ENCODE data around the gene RBM33. TPM values are rescaled to one million over a fixed set of nuclear protein-coding genes. Genes with fewer than 3 reads are reported as not detected.

RBM33 gene
- total RNA-seq, 1 experiment from 2014 or later: 61.1 TPM

- no peak for DNase-seq (ENCODE audit: low read depth, low spot score)
- POLR2A ChIA-PET: no interaction called here
- CTCF ChIA-PET: no interaction called here
- Histone ChIP-seq H3K27me3 (ENCODE audit: control insufficient read depth, insufficient read depth, low read length) (no peaks in the 10 kb centered on the region), H3K4me3 (ENCODE audit: low read depth in 2 of 2, low read length in 2 of 2) (no peak overlapping the region), H3K9me3 (ENCODE audit: control insufficient read depth, insufficient read depth, low read depth, low read length) (no peaks in the 10 kb centered on the region), H3K36me3 (ENCODE audit: control insufficient read depth, insufficient read depth, low read length) (no peaks in the 10 kb centered on the region), H3K4me1 (ENCODE audit: control insufficient read depth, insufficient read depth, low read length) (peaks cover 10% of the 10 kb centered on the region), H3K27ac (ENCODE audit: low read length) (no peak overlapping the region)
- in situ Hi-C loops (cut with HindIII; ENCODE audit: low pct_unique_long_range_greater_than_20kb, low sequenced_read_pairs) (no loop called here), intact Hi-C loops (cut with micrococcal nuclease; ENCODE audit: unreplicated experiment) (no loop called here)
- TF ChIP-seq TCF7L2 (IDR thresholded peaks at IDR 0.05; ENCODE audit: low read depth, low read length): no peak
- TF ChIP-seq, protein P1, sequence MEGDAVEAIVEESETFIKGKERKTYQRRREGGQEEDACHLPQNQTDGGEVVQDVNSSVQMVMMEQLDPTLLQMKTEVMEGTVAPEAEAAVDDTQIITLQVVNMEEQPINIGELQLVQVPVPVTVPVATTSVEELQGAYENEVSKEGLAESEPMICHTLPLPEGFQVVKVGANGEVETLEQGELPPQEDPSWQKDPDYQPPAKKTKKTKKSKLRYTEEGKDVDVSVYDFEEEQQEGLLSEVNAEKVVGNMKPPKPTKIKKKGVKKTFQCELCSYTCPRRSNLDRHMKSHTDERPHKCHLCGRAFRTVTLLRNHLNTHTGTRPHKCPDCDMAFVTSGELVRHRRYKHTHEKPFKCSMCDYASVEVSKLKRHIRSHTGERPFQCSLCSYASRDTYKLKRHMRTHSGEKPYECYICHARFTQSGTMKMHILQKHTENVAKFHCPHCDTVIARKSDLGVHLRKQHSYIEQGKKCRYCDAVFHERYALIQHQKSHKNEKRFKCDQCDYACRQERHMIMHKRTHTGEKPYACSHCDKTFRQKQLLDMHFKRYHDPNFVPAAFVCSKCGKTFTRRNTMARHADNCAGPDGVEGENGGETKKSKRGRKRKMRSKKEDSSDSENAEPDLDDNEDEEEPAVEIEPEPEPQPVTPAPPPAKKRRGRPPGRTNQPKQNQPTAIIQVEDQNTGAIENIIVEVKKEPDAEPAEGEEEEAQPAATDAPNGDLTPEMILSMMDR (IDR thresholded peaks at IDR 0.05): no peak
- TF ChIP-seq POLR2AphosphoS5 (IDR thresholded peaks at IDR 0.05; ENCODE audit: low read depth, low read length): no peak
- TF ChIP-seq, protein P2, sequence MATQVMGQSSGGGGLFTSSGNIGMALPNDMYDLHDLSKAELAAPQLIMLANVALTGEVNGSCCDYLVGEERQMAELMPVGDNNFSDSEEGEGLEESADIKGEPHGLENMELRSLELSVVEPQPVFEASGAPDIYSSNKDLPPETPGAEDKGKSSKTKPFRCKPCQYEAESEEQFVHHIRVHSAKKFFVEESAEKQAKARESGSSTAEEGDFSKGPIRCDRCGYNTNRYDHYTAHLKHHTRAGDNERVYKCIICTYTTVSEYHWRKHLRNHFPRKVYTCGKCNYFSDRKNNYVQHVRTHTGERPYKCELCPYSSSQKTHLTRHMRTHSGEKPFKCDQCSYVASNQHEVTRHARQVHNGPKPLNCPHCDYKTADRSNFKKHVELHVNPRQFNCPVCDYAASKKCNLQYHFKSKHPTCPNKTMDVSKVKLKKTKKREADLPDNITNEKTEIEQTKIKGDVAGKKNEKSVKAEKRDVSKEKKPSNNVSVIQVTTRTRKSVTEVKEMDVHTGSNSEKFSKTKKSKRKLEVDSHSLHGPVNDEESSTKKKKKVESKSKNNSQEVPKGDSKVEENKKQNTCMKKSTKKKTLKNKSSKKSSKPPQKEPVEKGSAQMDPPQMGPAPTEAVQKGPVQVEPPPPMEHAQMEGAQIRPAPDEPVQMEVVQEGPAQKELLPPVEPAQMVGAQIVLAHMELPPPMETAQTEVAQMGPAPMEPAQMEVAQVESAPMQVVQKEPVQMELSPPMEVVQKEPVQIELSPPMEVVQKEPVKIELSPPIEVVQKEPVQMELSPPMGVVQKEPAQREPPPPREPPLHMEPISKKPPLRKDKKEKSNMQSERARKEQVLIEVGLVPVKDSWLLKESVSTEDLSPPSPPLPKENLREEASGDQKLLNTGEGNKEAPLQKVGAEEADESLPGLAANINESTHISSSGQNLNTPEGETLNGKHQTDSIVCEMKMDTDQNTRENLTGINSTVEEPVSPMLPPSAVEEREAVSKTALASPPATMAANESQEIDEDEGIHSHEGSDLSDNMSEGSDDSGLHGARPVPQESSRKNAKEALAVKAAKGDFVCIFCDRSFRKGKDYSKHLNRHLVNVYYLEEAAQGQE (IDR thresholded peaks at IDR 0.05; ENCODE audit: insufficient read depth in 1 of 2, low read depth in 2 of 2, low read length in 1 of 2): no peak
- no peak for TF ChIP-seq SIN3A (IDR thresholded peaks at IDR 0.05; ENCODE audit: borderline replicate concordance, insufficient read depth, low read depth, low read length)
- no peak for ATAC-seq
- BruUV-seq (replicated peaks): no TSS peak
These were observed 160.0 kb downstream of the RBM33 start for GRCh38 chr7:155804431-155804831.

DNA sequence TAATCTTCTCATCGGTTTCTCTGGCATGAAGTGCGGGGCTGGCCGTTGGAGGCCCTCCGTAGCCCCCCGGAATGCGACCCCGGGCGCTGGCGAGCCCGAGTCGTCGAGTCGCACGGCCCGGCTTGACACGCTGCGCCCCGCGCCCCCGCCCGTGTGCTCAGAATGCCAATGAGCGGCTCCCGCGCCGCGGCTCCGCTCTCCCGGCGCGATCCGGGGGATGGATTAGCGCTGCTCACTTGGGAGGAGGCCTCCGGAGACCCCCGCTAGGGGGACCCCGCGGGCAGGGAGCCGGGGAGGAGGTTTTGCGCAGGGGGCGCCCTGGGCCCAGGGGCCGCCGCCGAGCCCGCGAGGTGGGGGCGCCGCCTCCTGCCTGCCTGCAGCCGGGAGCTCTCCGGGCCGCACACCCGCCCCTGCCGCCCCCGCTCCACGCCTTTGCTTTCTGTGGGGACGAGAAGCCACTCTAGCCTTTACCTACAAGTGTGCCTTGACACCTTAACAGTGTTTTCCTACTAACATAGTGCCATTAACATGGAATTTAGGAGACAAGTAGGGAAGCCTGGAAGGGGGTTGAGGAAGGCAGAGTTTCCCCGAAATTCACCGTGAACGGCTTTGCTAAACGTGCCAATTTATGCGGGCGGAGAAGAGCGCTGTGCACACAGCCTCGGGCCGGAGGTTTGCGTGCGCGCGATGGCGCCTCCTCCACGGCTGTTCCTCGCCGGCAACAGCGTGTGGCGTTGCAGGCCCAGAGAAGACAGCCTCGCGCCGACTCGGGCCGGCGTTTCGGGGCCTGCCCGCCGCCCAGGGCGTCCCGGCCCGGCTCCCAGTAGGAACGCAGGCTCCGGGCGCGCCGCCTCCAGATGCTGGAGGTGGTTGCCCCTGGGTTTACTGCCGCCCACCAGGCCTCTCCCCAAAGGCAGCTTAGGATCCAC is 160.7 kb downstream of the RBM33 start:
- ATAC-seq (peak; percentile 68), DNase-seq (ENCODE audit: low read depth, low spot score) (no peak)
- intact Hi-C loops (cut with micrococcal nuclease; ENCODE audit: unreplicated experiment): no loop called here
- in situ Hi-C loops (cut with HindIII; ENCODE audit: low pct_unique_long_range_greater_than_20kb, low sequenced_read_pairs): no loop called here
- Histone ChIP-seq H3K27me3 (ENCODE audit: control insufficient read depth, insufficient read depth, low read length) (no peaks in the 10 kb centered on the region), H3K36me3 (ENCODE audit: control insufficient read depth, insufficient read depth, low read length) (no peaks in the 10 kb centered on the region), H3K4me1 (ENCODE audit: control insufficient read depth, insufficient read depth, low read length) (peaks cover 10% of the 10 kb centered on the region), H3K27ac (ENCODE audit: low read length) (no peak overlapping the region), H3K9me3 (ENCODE audit: control insufficient read depth, insufficient read depth, low read depth, low read length) (no peaks in the 10 kb centered on the region), H3K4me3 (ENCODE audit: low read depth in 2 of 2, low read length in 2 of 2) (peak overlapping the region; percentile 27 to 38)
- no peak for TF ChIP-seq TCF7L2 (IDR thresholded peaks at IDR 0.05; ENCODE audit: low read depth, low read length)
- TF ChIP-seq, protein P2 (IDR thresholded peaks at IDR 0.05; ENCODE audit: insufficient read depth in 1 of 2, low read depth in 2 of 2, low read length in 1 of 2): no peak
- no peak for TF ChIP-seq SIN3A (IDR thresholded peaks at IDR 0.05; ENCODE audit: borderline replicate concordance, insufficient read depth, low read depth, low read length)
- TF ChIP-seq, protein P1 (IDR thresholded peaks at IDR 0.05): peak; percentile 82
- ChIA-PET POLR2A (no interaction called here), CTCF (no interaction called here)
- BruUV-seq (replicated peaks): no TSS peak
